ENCODE results near the gene MGLL. TPM values are rescaled to one million over a fixed set of nuclear protein-coding genes. Genes with fewer than 3 reads are reported as not detected.
A peak's percentile ranks its signal among the peaks of the same experiment; 100 is the strongest.

The MGLL gene
- total RNA-seq, 1 donor from 2014 or later = 0.43 TPM

GRCh38 chr3:127839099-127839498 lies 16.8 kb upstream of the MGLL start:
- H3K9me3 Mint-ChIP-seq (ENCODE audit: low read depth) = peaks cover 4% of the 10 kb centered on the region

GRCh38 chr3:127835993-127836882 lies 13.9 kb upstream of the MGLL start:
- no peak overlapping the region for H3K4me3 Mint-ChIP-seq (ENCODE audit: low read depth)
- DNase-seq (ENCODE audit: low spot score, unreplicated experiment) = no peak
- H3K4me1 Mint-ChIP-seq (ENCODE audit: low read depth) = peaks cover 2% of the 10 kb centered on the region
- peaks cover 4% of the 10 kb centered on the region for H3K9me3 Mint-ChIP-seq (ENCODE audit: low read depth)
- peaks cover 9% of the 10 kb centered on the region for H3K27me3 Mint-ChIP-seq
- no peaks in the 10 kb centered on the region for H3K36me3 Mint-ChIP-seq (ENCODE audit: insufficient read depth)
- no peak overlapping the region for H3K27ac Mint-ChIP-seq
- no peak for TF ChIP-seq CTCF (IDR thresholded peaks at IDR 0.05; ENCODE audit: unreplicated experiment)

More at GRCh38 chr3:127839099-127839498, 16.8 kb upstream of the MGLL start:
- DNase-seq (ENCODE audit: low spot score, unreplicated experiment) = no peak
- no peak overlapping the region for H3K4me3 Mint-ChIP-seq (ENCODE audit: low read depth)
- no peak overlapping the region for H3K27ac Mint-ChIP-seq
- H3K27me3 Mint-ChIP-seq = peaks cover 12% of the 10 kb centered on the region
- TF ChIP-seq CTCF (IDR thresholded peaks at IDR 0.05; ENCODE audit: unreplicated experiment) = no peak
- peaks cover 2% of the 10 kb centered on the region for H3K4me1 Mint-ChIP-seq (ENCODE audit: low read depth)
- no peaks in the 10 kb centered on the region for H3K36me3 Mint-ChIP-seq (ENCODE audit: insufficient read depth)

DNA sequence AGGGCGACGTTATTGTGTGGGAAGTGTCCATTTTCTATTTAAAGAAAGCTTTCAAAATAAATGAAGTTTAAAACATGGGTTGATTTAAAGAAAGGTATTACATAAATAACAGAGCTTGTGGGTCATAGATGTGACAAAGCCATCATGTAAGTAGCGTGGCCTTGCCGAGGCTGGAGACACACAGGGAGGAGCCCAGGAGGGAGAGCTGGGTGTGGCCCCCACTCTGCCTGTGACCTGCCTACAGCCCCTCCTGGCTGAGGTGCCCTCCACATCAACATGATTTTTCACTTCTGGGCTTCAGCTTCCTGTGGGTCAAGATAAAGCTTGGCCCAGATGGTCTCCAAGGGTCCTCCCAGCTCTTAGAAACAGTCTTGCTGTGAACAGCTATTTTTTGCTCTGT lies 12.5 kb upstream of the MGLL start:
- no peak for TF ChIP-seq CTCF (IDR thresholded peaks at IDR 0.05; ENCODE audit: unreplicated experiment)
- Mint-ChIP-seq H3K4me1 (ENCODE audit: low read depth) (peaks cover 2% of the 10 kb centered on the region), H3K27ac (no peak overlapping the region), H3K9me3 (ENCODE audit: low read depth) (peaks cover 8% of the 10 kb centered on the region), H3K36me3 (ENCODE audit: insufficient read depth) (no peaks in the 10 kb centered on the region), H3K4me3 (ENCODE audit: low read depth) (no peak overlapping the region), H3K27me3 (peaks cover 12% of the 10 kb centered on the region)
- no peak for DNase-seq (ENCODE audit: low spot score, unreplicated experiment)

DNA sequence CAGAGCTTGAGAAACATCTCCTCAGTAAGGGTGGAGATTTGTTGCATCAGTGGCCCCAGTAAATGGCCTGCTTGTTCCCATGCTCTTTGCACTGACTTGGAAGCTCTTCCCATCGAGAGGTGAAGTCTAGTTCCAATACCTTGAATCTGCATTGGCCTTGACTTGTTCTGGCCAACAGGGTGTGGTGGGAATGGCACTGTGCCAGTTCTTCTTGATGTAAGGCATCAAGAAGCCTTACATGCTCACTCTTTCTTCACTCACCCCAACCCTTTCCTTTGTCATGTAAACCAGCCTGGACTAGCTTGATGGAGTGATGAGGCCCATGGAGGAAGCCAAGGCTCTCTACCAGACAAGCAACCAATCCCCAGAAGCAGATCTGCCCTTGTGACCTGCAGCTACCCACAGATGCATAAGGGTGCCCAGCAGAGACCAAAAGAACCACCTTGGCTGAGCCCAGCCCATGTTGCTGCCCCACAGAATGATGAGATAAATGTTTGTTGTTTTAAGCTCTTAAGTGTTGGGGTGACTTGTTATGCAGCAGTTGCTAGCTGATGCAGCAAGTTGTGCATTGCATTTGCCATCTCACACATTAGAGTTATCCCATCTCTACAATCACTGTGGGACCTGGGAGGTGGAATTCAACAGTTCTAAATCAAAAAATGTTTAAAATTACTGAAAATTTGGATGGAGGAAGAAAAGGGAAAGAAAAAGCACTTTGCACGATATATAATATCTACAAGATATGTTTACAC lies 11.1 kb upstream of the MGLL start:
- H3K9me3 Mint-ChIP-seq (ENCODE audit: low read depth) = peaks cover 8% of the 10 kb centered on the region
- DNase-seq (ENCODE audit: low spot score, unreplicated experiment) = no peak
- no peak overlapping the region for H3K27ac Mint-ChIP-seq
- H3K36me3 Mint-ChIP-seq (ENCODE audit: insufficient read depth) = no peaks in the 10 kb centered on the region
- H3K4me3 Mint-ChIP-seq (ENCODE audit: low read depth) = no peak overlapping the region
- peaks cover 2% of the 10 kb centered on the region for H3K4me1 Mint-ChIP-seq (ENCODE audit: low read depth)
- no peak for TF ChIP-seq CTCF (IDR thresholded peaks at IDR 0.05; ENCODE audit: unreplicated experiment)
- peaks cover 12% of the 10 kb centered on the region for H3K27me3 Mint-ChIP-seq

DNA sequence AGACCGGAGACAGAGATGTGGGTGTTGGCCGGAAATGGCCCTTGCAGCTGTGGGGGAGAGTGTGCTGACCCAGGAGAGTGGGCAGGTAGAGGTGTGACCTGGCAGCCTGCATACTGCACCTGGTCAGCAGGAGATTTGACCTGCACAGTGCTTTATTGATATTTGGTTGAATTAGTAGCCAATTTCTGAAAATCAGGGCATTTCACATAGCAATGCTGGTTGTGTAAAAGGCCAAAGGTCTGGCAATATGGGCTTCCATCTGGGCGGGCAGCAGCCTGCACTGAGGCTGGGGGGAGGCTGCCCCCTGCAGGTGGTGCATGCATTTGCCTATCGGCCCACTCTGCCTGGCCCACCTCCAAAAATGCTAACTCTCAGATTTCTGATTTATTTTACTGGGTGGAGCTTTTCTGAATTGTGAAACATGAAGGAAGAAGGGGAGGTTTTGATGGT lies 9.4 kb upstream of the MGLL start:
- peak; percentile 26 for DNase-seq (ENCODE audit: low spot score, unreplicated experiment)
- H3K36me3 Mint-ChIP-seq (ENCODE audit: insufficient read depth) = no peaks in the 10 kb centered on the region
- no peak overlapping the region for H3K27ac Mint-ChIP-seq
- H3K27me3 Mint-ChIP-seq = peaks cover 12% of the 10 kb centered on the region
- H3K9me3 Mint-ChIP-seq (ENCODE audit: low read depth) = peaks cover 14% of the 10 kb centered on the region
- no peak overlapping the region for H3K4me3 Mint-ChIP-seq (ENCODE audit: low read depth)
- H3K4me1 Mint-ChIP-seq (ENCODE audit: low read depth) = no peaks in the 10 kb centered on the region
- TF ChIP-seq CTCF (IDR thresholded peaks at IDR 0.05; ENCODE audit: unreplicated experiment) = peak; percentile 75
